T-helper 9 cell (primary cell): Measurements from ENCODE around the gene PROCA1.

ENCODE experiments used
- DNase-seq: peaks from one replicate; pipeline ENCODE4 v3.0.0-alpha.2; 2020

Gene PROCA1

GRCh38 chr17:28707339-28707720, 4.4 kb downstream of the PROCA1 start:
- DNase-seq: no peak

- no peak for DNase-seq
Measured at GRCh38 chr17:28706471-28707338, 5.0 kb downstream of the PROCA1 start.

- no peak for DNase-seq
Measured at GRCh38 chr17:28705728-28706334, 5.9 kb downstream of the PROCA1 start.

GRCh38 chr17:28705074-28705659, 6.5 kb downstream of the PROCA1 start:
- no peak for DNase-seq

GRCh38 chr17:28704219-28704858, 7.3 kb downstream of the PROCA1 start:
- no peak for DNase-seq

- DNase-seq: no peak
Measured at GRCh38 chr17:28703552-28704218, 8.0 kb downstream of the PROCA1 start.

- no peak for DNase-seq
Measured at GRCh38 chr17:28702752-28703150, 8.9 kb downstream of the PROCA1 start.

- DNase-seq: no peak
Measured at GRCh38 chr17:28702026-28702751, 9.5 kb downstream of the PROCA1 start.

- no peak for DNase-seq
Measured at GRCh38 chr17:28700830-28701492, 10.7 kb downstream of the PROCA1 start.

GRCh38 chr17:28700278-28700677, 11.4 kb downstream of the PROCA1 start:
- no peak for DNase-seq

- no peak for DNase-seq
Measured at GRCh38 chr17:28698253-28698941, 13.3 kb downstream of the PROCA1 start.

GRCh38 chr17:28693869-28694268, 17.8 kb downstream of the PROCA1 start:
- DNase-seq: no peak

- DNase-seq: no peak
Measured at GRCh38 chr17:28689011-28689410, 22.7 kb downstream of the PROCA1 start.

- no peak for DNase-seq
Measured at GRCh38 chr17:28688481-28688880, 23.2 kb downstream of the PROCA1 start.

GRCh38 chr17:28686296-28686695, 25.4 kb downstream of the PROCA1 start:
- no peak for DNase-seq

GRCh38 chr17:28685366-28685765, 26.3 kb downstream of the PROCA1 start:
- DNase-seq: no peak

- DNase-seq: no peak
Measured at GRCh38 chr17:28684963-28685362, 26.7 kb downstream of the PROCA1 start.

- no peak for DNase-seq
Measured at GRCh38 chr17:28682655-28683054, 29.0 kb downstream of the PROCA1 start.

- no peak for DNase-seq
Measured at GRCh38 chr17:28675980-28676379, 35.7 kb downstream of the PROCA1 start.

GRCh38 chr17:28675490-28675889, 36.2 kb downstream of the PROCA1 start:
- DNase-seq: no peak

- no peak for DNase-seq
Measured at GRCh38 chr17:28669918-28670317, 41.8 kb downstream of the PROCA1 start.
